Activated CD8-positive, alpha-beta memory T cell treated with anti-CD3 and anti-CD28 coated beads, Interleukin-2, amount 50 U/mL, for 48 hours (primary cell): Measurements from ENCODE around the gene LARP7.
A peak's percentile ranks its signal among the peaks of the same experiment; 100 is the strongest.
"Not testable (repeated sequence)": the region's sequence is repeated elsewhere in the genome, so short reads cannot be mapped to it uniquely, and the experiment has no call there.

Source experiments
- DNase-seq: peaks from one replicate; pipeline ENCODE4 v3.0.0-alpha.2; 2020

LARP7 gene

GRCh38 chr4:112636688-112637551, at the start of gene LARP7, which contains the start of gene ZGRF1:
LARP7 (plus strand) TSS chr4:112637143; CDS start chr4:112644670, 7,527 bp downstream.
ZGRF1 (minus strand) TSS chr4:112636909; CDS start chr4:112633176, 3,733 bp downstream.
- DNase-seq = peak; percentile 97

GRCh38 chr4:112589206-112589605, 47.7 kb upstream of the LARP7 start:
- DNase-seq = no peak

GRCh38 chr4:112591593-112591992, 45.4 kb upstream of the LARP7 start:
- no peak for DNase-seq

GRCh38 chr4:112592717-112593116, 44.2 kb upstream of the LARP7 start:
- DNase-seq = no peak

- DNase-seq = no peak
These were observed 43.4 kb upstream of the LARP7 start for GRCh38 chr4:112593438-112594133.

- DNase-seq = no peak
These were observed 42.0 kb upstream of the LARP7 start for GRCh38 chr4:112594993-112595392.

- DNase-seq = no peak
These were observed 32.4 kb upstream of the LARP7 start for GRCh38 chr4:112604589-112604988.

GRCh38 chr4:112612814-112613213, 24.1 kb upstream of the LARP7 start:
- DNase-seq = not testable (repeated sequence)

GRCh38 chr4:112616984-112617383, 20.0 kb upstream of the LARP7 start:
- DNase-seq = no peak

GRCh38 chr4:112626228-112626627, 10.7 kb upstream of the LARP7 start:
- no peak for DNase-seq

- no peak for DNase-seq
These were observed 3.3 kb upstream of the LARP7 start for GRCh38 chr4:112633477-112634235.

- no peak for DNase-seq
These were observed 566 bp downstream of the LARP7 start for GRCh38 chr4:112637552-112637866.

GRCh38 chr4:112642526-112642925, 5.6 kb downstream of the LARP7 start:
- no peak for DNase-seq

GRCh38 chr4:112644595-112645535, 7.9 kb downstream of the LARP7 start:
- DNase-seq = not testable (repeated sequence)

GRCh38 chr4:112645541-112646329, 8.8 kb downstream of the LARP7 start:
- no peak for DNase-seq

GRCh38 chr4:112646632-112647537, 9.9 kb downstream of the LARP7 start:
- DNase-seq = no peak

GRCh38 chr4:112647785-112648184, 10.8 kb downstream of the LARP7 start:
- DNase-seq = no peak

GRCh38 chr4:112648263-112649054, 11.5 kb downstream of the LARP7 start:
- DNase-seq = no peak

GRCh38 chr4:112649055-112649408, 12.1 kb downstream of the LARP7 start:
- DNase-seq = no peak

- no peak for DNase-seq
These were observed 13.4 kb downstream of the LARP7 start for GRCh38 chr4:112650332-112650731.
